HG03175 (cell line): ENCODE measurements around the gene SLC35E3.
"Not testable (repeated sequence)": the region's sequence is repeated elsewhere in the genome, so short reads cannot be mapped to it uniquely, and the experiment has no call there.

Source experiments
- ATAC-seq: cut with Tn5 transposase; IDR thresholded peaks from one replicate; pipeline ENCODE4 v1.9.1; 2021; ENCODE audit warnings: mild to moderate bottlenecking, moderate library complexity; ENCODE audit not compliant: unreplicated experiment

SLC35E3 gene

DNA sequence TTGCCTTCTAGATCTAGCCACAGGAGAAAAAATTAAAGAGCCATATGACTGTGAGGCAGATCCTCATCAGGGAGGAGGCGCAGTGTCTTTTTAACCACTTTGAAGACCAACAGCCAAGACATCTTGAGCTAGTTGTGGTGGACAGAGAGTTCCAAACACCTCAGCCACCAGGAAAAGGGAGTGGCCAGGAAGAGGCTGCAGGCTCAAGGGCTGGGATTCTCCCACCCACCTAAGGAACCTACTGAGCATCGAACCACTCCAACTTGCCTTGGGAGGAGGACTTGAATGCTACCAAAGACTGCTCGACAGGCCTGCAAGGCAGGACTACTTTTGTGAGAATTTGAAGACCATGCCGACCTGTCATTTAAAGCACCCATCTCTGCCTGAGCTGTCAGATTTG, 47.5 kb downstream of the SLC35E3 start:
- no peak for ATAC-seq

DNA sequence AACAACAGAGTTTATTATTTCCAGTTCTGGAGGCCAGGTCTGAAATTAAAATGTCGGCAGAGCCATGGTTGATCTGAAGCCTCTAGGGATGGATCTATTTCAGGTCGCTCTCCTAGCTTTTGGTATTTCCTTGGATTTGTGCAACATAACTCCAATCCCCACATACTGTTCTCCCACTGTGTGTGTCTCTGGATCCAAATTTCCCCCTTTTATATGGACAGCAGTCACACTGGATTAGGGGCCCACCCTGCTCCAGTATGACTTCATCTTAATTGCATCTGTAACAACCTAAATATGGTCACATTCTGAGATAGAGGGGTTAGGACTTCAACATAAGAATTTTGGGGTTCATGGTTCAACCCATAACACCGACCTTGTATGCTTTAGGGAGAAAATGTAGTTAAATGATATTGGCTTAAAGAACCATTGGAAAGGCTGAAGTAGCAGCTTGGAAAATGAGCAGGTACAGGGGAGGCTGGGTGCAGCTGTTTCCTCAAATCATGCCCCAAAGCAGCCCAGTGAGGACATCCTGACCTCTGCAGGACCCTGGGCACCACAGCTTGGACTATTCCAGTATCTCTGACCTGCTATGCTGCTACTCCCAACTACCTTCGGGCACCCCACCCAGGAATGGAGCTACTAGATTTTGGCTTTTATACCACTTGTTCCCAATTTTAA, 48.1 kb downstream of the SLC35E3 start:
- ATAC-seq: no peak

DNA sequence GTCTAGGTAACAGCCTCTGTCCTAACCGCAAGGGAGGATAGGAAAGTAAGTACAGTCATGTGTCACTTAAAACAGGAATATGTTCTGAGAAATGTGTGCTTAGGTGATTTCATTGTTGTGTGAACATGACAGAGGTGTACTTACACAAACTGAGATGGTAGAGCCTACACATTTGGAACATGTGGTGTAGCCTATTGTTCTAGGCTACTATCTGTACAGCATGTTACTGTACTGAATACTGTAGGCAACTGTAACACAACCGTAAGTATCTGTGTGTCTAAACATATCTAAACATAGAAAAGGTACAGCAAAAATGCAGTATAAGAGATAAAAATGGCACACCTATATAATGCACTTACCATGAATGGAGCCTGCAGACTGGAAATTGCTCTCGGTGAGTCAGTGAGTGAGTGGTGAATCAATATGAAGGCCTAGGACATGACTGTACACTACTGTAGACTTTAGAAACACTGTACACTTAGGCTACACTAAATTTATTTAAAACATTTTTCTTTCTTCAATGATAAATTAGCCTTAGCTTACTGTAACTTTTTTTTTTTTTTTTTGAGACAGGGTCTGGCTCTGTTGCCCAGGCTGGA, 48.8 kb downstream of the SLC35E3 start:
- no peak for ATAC-seq

- ATAC-seq: no peak
Measured at GRCh38 chr12:68796399-68796798, 50.4 kb downstream of the SLC35E3 start.

GRCh38 chr12:68798882-68799234, 52.9 kb downstream of the SLC35E3 start:
- ATAC-seq: no peak

GRCh38 chr12:68800294-68800693, 54.3 kb downstream of the SLC35E3 start:
- no peak for ATAC-seq

DNA sequence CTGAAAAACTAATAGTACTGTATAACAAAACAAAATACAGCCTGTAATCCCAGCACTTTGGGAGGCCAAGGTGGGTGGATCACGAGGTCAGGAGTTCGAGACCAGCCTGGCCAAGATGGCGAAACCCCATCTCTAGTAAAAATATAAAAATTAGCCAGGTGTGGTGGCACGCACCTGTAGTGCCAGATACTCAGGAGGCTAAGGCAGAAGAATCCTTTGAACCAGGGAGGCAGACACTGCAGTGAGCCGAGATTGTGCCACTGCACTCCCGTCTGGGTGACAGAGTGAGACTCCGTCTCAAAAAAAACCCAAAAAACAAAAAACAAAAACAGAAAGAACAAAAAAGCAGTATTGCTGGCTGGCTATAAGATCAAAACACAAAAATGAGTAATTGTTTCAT, 55.1 kb downstream of the SLC35E3 start:
- ATAC-seq: not testable (repeated sequence)

DNA sequence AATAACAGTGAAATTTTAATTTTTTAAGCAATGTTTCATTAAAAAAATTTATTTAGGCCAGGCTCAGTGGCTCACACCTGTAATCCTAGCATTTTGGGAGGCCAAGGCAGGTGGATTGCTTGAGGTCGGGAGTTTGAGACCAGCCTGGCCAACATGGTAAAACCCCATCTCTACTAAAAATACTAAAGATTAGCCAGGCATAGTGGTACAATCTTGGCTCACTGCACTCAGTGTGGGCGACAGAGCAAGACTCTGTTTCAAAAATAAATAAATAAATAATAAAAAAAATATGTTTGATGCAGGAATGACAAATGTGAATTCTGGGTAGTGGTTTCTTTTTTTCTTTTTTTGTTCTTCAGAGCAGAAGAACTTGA, 56.4 kb downstream of the SLC35E3 start:
- not testable (repeated sequence) for ATAC-seq

GRCh38 chr12:68802911-68803651, 57.1 kb downstream of the SLC35E3 start:
- not testable (repeated sequence) for ATAC-seq

- ATAC-seq: no peak
Measured at GRCh38 chr12:68803948-68804656, 58.1 kb downstream of the SLC35E3 start.

- ATAC-seq: no peak
Measured at GRCh38 chr12:68804657-68805591, 58.9 kb downstream of the SLC35E3 start.

- ATAC-seq: no peak
Measured at GRCh38 chr12:68805592-68806120, 59.7 kb downstream of the SLC35E3 start.

DNA sequence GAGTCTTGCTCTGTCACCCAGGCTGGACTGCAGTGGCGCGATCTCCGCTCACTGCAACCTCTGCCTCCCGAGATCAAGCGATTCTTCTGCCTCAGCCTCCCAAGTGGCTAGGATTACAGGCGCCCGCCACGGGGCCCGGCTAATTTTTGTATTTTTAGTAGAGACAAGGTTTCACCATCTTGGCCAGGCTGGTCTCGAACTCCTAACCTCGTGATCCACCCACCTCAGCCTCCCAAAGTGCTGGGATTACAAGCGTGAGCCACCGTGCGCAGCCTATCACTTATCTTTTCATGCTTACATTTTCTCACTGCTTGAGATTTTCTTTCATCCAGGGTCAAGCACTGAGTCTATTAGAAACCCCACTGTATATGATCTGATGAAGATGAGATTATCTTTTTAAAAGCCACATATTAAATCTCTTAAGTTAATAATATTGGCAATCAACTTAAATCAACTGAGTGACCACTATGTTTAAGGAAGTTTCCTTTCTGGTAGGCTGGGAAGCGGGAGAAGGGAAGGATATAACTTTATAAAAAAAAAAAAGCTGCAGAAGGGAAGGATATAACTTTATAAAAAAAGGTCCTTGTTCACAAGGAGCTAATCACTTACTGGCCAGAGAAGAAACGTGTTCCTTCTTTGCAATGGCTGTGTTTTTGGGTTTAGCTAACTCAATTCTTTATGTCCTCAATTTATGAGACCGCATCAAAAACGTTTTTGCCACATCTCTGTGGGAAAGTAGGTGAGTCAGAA, 60.7 kb downstream of the SLC35E3 start:
- ATAC-seq: no peak

DNA sequence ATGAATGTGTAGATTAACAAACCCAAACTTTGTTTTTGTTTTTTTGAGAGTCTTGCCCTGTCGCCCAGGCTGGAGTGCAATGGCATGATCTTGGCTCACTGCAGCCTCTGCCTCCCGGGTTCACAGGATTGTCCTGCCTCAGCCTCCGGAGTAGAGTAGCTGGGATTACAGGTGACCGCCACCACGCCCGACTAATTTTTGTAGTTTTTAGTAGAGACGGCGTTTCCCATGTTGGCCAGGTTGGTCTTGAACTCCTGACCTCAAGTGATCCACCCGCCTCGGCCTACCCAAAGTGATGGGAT, 61.2 kb downstream of the SLC35E3 start:
- not testable (repeated sequence) for ATAC-seq

DNA sequence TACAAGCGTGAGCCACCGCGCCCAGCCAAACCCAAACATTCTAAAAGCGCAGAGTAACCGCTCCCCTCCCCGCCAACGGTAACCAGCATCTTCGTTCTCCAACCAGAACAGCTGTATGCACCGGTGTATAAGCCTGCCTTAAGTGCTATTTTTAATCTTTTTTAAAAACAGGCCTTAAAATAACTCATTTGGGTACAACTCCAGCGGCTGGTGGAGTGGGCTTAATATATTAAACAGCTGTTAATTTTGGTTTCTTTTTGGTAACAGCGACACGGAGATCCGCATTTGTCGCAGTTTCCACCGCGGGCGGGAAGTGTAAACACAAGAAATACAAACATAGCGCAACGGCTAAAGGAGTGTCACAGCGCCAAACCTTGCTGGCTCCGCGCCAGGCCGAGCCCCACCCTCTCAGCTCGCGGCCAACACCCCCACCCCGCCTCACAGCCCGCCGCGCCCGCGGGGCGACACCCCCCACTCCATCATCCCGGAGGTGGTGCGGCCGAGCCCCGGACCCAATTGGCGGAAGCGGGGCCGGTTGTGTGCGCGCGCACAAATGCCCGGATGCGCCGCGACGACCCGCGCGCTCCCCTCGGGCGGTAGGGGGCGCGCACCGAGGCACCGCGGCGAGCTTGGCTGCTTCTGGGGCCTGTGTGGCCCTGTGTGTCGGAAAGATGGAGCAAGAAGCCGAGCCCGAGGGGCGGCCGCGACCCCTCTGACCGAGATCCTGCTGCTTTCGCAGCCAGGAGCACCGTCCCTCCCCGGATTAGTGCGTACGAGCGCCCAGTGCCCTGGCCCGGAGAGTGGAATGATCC, 61.8 kb downstream of the SLC35E3 start, which contains the start of gene MDM2:
Gene MDM2, plus strand, starts transcription at position 602 of the 812 bp plus-strand sequence. CDS start 301 bp downstream, outside the sequence.
- peak; percentile 71 for ATAC-seq

DNA sequence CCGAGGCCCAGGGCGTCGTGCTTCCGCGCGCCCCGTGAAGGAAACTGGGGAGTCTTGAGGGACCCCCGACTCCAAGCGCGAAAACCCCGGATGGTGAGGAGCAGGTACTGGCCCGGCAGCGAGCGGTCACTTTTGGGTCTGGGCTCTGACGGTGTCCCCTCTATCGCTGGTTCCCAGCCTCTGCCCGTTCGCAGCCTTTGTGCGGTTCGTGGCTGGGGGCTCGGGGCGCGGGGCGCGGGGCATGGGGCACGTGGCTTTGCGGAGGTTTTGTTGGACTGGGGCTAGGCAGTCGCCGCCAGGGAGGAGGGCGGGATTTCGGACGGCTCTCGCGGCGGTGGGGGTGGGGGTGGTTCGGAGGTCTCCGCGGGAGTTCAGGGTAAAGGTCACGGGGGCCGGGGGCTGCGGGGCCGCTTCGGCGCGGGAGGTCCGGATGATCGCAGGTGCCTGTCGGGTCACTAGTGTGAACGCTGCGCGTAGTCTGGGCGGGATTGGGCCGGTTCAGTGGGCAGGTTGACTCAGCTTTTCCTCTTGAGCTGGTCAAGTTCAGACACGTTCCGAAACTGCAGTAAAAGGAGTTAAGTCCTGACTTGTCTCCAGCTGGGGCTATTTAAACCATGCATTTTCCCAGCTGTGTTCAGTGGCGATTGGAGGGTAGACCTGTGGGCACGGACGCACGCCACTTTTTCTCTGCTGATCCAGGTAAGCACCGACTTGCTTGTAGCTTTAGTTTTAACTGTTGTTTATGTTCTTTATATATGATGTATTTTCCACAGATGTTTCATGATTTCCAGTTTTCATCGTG, 62.6 kb downstream of the SLC35E3 start:
- peak; percentile 62 for ATAC-seq

GRCh38 chr12:68809190-68810026, 63.4 kb downstream of the SLC35E3 start:
- no peak for ATAC-seq
